ENCODE results near the gene DPYSL5.
"Not testable (repeated sequence)": the region's sequence is repeated elsewhere in the genome, so short reads cannot be mapped to it uniquely, and the experiment has no call there.

Gene DPYSL5

DNA sequence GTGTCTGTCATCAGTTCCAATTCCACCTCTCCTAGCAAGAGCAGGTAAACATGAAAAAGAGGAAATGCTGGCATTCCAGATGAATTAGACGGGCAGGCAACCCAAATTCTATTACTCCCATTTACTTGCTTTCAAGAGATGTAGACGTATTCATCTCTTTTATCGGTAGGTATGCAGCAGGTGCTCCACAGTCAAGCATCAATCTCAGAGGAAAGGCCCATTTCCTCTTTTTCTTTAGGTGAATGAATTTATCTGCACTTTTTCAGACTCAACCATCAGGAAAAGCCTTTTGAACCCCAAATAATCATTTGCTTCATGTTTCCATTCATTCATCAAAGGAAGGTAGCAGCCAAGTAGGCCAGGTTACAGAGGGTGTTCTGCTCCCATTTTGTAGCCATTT is 27.9 kb downstream of the DPYSL5 start:
- DNase-seq = no peak

DNA sequence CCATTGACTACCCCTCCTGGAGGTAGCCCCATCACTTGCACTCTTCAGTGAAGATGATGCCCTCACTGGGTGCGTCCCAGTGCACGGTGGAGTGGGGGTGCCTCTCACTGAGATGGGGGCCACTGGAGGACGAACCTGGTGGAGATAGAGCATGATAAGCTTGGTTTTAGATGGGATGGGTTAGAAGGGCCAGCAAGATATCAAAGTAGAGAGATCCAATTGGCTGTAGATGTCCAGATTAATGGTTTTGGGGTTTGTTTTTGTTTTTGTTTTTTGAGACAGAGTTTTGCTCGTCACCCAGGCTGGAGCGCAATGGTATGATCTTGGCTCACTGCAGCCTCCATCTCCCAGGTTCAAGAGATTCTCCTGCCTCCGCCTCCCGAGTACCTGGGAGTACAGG is 28.3 kb downstream of the DPYSL5 start:
- no peak for DNase-seq

DNA sequence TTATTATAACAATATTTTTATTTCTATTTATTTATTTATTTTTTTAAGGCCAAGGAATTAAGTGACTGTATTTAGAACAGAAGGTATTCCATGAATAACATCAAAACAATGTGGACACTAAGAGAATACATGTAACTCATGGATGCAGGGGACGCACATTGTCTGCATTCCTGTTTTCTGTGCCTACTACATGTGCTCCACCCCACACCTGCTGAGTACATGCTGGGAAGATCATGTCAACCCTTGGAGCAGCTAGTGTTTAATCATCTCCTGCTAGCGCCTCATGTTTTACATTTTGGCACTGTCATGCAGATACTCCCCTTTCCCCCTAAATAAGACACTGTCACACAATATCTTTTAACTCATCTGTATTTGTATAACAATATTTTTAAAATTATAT is 29.3 kb downstream of the DPYSL5 start:
- no peak for DNase-seq

DNA sequence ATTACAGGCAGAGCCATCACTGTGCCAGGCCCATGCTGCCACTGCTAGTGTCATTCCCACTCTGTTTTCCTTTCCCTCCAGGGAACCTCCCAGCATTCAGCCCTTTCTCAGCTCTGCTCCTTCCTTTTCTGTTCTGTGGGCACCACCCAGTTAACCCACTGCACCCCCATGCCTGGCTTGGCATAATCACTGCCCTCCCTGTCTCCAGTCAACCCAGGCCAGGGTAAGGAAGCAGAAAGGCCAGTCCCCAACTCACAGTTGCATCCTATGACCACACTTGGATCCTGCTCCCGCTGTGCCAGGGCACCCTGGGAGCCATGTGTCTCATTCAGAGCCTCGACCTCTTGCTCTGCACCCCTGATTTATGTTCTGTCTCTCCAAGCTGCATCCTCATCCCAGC is 32.2 kb downstream of the DPYSL5 start:
- no peak for DNase-seq

DNA sequence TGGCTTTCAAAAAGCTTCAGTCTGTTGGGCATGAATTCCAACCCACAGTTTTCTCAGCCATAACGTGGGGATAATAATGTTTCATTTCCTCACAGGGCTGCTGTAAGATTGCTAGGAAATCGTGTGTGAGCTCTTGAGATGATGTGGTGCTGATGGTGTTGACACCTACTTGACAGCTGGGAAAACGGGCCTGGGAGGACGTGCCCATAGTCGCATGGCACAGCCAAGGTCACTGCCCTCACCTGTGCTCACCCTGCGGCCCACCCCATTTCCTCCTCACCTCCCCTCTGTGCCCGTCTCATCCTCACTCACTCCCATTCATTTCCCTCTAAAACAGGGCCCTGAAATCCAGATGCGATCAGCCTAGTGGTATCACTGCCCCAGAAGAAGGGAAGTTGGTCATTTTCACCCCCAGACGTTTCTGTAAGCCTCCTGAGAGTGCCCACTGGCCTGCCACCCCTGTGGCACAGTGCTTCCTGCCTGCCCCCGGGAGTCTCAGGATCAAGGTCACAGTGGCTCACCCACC is 33.0 kb downstream of the DPYSL5 start:
- DNase-seq = no peak

DNA sequence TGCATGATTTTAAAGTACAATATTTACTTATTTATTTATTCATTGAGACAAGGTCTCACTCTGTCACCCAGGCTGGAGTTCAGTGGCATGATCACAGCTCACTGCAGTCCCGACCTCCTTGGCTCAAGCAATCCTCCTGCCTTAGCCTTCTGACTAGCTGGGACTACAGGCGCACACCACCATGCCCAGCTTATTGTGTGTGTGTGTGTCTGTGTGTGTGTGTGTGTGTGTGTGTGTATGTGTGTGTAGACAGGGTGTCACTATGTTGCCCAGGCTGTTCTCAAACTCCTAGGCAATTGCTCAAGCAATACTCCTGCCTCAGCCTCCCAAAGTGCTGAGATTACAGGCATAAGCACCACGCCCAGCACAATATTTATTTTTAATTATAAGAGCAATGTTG is 34.3 kb downstream of the DPYSL5 start:
- not testable (repeated sequence) for DNase-seq

DNA sequence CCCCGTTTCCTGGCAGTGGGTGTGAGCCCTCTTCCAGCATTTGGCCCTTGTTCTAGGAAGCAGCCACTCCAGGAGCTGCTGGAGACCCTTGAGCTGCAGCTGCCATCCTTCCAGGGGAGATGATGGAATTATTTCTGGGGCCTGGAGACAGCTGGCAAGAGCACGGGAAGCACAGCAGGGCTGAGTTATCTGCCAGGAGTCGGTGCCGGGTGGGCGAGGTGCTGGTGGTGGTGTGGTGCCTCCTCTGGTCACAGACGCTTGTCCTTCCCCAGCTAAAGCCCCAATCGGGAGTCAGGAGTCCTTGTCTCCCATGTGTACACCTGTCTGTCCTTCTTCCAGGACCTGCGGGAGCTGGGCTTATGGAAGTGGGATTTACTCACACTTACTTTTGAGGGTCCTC is 36.0 kb downstream of the DPYSL5 start:
- DNase-seq = no peak

DNA sequence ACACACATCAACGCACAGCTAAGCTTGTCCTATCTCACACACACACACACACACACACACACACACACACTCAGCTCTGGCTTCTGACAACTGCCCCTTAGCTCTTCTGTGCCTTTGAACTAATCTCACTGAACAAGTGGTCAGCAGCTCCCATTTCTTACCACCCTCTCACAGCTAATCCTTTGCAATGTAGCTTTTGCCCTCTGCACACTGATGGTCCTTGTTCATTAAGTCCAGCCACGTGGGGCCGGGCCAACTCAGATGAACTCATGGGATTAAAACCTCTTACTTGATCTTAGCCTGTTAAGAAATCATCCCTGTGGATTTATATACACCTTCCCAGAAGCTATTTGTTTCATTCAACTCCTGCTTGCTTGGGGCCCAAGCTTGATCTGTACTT is 36.6 kb downstream of the DPYSL5 start:
- DNase-seq = no peak

DNA sequence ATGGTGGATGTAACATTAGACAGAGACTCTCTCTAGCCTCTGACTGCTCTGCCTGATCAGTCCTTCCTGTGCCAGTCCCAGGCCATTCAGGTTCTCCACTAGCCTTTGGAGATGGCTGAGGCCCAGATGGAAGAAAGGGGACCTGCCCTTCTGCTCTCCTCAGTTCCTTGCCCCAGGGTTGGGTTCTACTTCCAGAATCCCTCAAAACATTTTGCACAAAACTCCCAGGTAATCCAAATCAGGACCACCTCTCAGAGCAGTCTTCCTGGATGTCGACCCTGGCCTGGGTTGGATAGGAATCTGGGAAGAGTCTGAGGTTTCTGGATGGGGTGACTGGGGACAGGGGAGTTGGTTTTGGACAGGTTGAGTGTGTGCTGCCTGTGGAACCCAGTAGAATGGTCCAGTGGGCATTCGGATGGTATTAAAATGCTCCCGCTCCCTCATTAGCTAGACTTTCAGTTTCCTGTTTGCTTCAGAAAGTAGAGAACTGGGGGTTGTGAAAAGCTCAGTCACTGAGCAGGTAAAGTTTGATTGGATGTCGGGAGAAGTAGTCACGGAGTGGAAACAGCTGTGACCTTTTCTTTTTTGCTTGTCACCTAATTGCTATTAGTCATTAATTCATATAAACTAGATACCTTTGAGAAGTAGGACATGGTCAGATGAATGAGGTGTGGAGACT is 37.9 kb downstream of the DPYSL5 start:
- no peak for DNase-seq

DNA sequence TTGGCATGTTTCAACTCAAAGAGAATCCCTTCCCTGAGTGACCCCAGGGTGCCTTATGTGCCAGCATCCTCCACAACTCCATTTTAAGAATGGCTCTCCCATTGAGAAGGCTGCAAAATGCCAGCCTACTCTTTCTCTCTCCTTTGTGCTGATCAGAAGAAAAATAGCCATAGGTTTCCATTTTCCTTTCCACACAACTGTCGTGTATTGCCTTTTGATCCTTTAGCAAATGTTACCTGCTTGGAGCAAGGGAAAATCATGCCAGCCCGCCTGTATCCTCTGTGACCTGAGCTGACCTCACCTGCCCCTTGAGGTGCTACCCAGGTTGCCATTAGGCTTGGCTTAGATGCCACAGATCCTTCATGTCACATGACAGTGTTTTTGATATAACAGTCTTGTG is 38.8 kb downstream of the DPYSL5 start:
- DNase-seq = no peak

DNA sequence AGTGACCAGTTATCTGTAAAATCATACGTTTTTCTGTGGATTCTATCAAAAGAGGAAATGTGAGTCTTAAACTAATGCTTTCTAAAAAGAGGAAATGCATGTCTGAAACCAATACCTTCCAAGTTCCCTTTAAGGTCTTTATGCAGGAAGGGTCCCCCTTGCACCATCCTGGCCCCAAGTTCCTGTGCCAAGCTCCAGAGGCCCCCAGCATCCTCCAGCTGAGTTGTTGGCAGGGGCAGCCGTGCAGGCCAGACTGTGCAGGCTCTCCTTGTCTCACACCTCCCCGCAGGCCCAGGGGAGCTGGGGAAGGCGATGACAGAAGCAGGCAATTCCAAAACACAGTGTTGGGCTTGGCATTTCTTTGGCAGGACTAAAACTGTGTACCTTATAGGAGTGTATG is 39.2 kb downstream of the DPYSL5 start:
- DNase-seq = peak; percentile 1 to 7

DNA sequence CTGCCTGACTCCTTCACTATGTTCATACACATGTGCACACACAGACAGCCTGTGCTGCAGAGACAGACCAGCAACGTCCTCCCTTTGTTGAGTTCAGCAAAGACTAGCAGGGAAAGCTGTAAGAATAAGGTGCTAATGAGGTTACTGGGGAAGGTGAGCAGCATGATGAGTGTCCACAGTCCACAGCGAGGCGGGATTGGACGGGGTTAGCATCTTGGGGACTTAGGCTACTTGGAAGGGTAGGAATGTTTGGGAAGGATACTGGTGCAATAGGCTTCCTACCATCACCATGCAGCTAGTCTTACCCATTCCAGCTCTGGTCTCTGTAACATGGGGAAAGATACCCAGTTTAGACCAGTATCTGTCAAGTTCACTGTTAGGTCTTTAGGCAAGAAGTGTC is 41.9 kb downstream of the DPYSL5 start:
- no peak for DNase-seq

DNA sequence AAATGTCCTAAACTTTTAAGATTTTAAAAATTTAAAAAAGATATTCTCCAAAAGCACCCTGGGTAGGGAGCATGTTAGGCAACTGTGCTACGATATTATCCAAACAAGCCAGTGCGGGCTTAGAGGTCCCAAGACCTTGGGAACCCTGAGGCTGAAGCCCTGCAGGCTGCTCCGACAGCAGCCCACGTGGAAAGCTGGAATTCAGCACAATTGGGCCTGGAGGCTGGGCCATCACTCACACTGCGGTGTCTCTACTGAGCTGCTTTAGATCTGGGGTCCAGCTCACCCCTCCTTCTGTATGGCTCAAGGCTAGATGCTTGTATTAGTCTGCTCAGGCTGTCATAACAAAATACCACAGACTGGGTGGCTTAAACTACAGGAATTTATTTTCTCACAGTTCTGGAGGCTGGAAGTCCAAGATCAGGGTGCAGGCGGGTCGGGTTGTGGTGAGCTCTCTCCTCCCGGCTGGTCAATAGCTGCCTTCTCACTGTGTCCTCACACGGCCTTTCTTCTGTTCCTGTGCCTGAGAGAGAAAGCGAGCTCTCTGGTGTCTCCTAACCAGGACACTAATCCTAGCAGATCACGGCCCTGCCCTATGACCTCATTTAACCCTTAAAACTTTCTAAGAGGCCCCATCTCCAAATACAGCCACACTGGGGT is 42.5 kb downstream of the DPYSL5 start:
- no peak for DNase-seq

DNA sequence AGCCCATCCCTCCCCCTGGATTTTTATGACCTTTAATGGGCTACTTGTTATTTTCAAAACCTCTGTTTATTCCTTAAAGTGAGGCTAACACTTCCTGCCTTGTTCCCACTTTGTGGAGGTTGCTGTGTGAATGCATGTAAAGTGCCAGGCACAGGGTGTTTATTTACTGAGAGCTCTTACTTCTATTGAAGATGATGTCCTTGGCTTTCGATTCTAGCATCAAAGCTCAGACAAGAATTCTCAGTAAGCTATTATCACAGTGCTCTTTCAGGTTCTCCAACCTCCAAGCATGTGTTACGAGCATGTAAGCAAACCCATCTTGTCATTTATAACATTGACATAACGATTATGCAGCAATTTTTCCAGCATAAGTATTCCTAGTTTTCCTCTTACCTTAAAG is 44.2 kb downstream of the DPYSL5 start:
- no peak for DNase-seq

DNA sequence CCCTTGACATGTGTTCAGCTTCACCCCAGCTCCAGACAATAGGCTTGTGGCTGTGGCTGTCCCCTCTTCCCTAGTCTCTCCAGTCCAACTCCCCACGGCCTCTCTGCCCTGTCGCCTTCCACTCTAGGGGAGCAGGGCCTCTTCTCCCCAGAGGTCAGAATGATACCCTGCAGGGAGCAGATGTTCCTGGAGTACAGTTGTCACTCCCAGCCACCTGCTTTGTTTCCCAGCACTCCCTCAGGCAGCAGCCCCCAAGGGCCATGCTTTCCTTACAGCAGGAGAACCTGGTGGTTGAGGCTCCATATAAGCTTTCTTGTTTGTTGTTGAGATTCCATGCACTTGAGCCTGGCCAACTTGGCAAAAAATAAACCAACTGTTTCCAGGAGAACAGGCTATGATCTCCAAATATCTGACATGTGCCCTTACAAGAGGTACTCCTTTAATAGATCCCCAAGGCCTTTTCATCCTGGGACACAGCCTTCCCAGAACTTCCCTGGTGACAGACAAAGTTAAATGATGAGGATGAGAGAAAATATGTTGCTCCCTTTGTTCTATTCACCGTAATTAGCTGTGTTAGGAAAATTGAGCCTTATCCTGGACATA is 45.1 kb downstream of the DPYSL5 start:
- DNase-seq = no peak

DNA sequence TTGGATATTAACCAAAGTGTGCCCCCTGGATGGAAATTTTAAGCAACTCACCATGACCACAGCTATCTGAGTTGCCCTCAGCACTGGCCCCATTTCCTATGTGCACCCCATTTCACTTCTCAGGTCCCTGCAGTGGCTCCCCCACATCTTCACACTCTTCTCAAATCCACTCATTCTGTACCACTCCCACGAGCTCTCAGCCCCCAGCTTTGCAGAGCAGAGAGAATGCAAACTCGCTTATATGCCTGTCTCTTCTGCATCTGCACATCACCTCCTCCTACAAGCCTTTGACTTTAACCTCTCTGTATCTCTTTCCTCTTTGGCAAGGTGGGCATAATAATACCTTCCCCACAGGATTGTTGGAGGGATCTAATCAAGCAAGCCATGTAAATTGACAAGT is 46.2 kb downstream of the DPYSL5 start:
- no peak for DNase-seq

DNA sequence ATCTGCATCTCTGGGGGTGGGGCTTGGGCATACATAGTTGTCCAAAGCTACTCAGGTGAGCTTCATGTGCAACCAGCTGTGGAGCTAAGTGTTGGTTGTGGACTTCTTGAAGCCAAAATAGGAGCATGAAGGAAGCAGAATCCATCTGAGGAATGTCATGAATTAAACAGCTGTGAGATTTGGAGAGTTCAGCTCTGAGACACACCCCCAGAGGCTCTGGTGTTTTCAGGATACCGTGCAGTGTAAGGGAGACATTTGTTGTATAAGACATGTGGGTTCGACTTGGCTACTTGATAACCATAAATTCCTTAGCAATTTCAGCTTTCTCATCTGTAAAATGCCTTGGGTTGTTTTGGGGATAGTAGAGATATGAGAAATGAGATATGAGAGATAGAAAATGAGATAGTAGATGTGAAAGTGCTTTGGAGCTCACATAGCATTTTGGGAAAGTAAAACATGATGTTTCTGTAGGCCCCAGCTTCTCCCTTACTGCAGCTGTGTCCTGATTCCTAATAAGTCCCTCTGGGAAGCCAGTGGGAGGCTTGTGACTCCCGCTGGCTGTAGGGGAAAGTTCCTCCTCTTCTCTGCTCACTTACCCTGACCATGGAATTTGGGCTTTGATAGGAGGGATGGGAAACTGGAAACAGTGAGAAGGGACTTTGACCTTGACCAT is 50.0 kb downstream of the DPYSL5 start:
- no peak for DNase-seq

DNA sequence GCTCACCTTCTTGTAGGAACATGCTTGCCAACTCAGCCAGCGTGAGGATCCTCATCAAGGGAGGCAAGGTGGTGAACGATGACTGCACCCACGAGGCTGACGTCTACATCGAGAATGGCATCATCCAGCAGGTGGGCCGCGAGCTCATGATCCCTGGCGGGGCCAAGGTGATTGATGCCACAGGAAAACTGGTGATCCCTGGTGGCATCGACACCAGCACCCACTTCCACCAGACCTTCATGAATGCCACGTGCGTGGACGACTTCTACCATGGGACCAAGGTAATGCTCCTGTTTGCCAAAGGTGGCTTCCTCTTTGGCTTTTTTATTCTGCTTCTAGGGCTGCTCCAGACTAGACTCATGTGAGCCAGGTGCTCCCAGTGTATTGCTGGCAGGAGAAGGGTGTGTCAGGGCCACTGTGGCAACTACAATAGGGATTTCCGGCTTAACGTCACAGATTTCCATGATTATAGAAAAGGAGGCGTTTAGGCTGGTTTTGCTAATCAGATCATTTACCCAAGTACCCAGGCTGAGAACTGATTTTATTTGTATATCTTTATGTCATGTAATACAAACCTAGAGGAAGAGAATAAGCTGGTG is 50.6 kb downstream of the DPYSL5 start:
- DNase-seq = no peak

DNA sequence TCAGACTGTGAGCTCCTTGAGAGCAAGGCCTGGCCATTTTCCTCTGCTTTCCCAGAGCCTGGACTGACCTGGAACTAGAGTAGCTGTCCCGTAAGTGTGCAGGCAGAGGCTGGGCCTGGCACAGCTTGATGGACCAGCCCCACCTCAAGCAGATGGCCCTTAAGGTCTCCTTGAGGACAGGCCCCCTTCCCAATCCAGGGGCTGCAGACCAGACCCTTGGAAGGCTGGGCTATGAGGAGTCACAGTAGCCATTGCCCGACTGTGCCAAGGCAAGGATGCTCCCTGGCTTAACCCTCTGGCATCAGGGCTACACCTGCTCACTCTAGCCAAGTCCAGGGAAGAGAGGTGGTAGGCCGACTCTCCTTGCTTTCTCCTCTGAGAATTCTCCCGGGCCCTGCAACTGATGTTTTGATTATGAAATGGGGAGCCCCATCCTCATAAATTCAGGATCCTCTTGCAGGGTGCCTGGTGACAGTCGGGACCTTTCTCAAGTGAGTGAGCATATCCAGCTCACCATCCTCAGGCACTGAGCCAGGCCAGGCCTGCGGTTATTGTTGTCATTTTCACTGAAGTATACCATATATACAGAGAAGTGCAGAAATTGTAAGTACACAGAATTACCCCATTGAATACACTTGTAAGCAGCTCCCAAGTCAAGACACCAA is 51.7 kb downstream of the DPYSL5 start:
- DNase-seq = no peak

DNA sequence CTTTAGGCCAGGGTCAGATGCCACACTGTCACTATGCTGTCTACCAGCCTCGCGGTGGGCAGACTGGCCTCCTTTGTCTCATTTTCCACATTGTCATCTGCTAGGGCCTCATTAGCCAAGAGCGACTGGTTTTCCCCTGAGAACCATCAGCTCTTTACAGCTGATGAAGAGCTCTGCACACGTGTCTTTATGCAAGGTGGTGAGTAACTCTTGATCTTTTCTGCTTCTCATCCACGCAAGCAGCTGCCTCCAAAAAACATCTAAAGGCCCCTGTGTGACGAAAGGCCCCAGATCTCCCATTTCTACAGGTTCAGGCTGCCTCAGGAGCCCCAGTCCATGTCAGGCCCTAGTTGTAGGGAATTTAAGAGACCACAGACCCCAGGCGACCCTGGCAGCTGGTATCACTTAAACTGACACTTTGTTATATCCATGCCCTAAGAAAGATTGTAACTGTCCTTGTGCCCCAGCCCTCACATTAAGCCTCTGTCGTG is 52.9 kb downstream of the DPYSL5 start:
- DNase-seq = no peak

DNA sequence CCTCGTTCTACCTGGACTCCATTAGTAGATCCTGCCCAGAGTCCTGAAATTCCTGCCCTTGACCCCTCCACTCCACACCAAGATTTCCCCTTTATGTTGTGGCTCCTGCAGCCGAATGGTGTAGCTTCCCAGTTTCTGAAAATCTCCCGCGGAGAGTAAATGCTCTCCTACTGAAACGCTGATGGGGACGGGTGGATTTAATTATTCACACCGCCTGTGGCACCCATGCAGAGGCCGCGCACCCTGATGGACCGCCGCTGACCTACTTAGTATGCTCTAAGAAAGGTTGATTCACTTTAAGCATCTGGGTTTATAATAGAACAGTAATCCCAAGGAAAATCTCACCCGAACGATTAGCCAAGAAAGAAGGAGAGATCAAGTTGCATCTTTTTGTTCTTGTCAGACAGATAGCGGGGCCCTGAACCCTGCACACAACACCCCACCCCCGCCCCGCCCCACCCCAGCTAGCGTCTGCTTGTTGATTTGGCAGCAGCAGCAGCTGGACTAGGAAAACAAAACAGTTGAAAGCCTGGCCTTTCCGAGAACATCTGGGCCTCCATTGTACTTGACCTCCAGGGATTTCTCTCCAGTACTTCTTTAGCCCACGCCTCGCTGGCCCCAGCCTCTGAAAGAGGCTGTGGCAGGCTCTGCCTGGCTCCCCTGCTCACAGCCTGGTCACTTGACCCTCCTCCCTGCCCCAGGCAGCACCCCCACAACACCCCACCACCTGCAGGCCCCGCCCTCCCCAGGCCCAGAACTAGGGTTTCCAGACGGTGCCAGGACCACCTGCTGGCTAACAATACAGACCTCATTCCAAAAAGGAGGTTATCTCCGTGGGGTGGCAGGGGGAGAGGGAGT is 53.6 kb downstream of the DPYSL5 start:
- no peak for DNase-seq

DNA sequence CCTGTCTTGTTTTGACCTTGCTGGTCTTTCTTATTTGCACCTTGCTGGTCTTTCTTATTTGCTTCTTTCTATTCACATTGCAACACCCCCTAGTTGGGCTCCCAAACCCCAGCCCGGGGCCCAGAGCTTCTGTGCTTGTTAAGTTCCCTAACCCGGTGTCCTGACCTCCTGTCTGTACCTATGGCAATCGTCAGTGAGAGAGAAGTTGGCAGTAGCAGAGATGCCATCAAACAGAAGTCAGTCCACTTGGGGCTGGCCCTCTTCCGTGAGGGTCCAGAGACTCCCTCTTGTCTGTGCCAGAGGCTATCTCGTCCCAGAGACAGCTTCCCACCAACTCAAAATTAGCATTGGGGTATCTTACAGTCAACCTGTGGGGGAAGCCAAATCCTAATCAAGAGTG is 55.7 kb downstream of the DPYSL5 start:
- no peak for DNase-seq
